DND-41 (cell line): ENCODE measurements around the gene INF2.

Source experiments
- EZH2 ChIP-seq: IDR thresholded peaks from 3 replicates; pipeline ENCODE4 v1.6.1; 2012; ENCODE audit warnings: borderline replicate concordance, low read depth, mild to moderate bottlenecking, moderate library complexity, low read length, inconsistent platforms; ENCODE audit not compliant: severe bottlenecking
- TF ChIP-seq, protein P1 (sequence below): IDR thresholded peaks from 2 replicates; pipeline ENCODE4 v1.5.1; 2012; ENCODE audit warnings: borderline replicate concordance, low read length, moderate library complexity, mild to moderate bottlenecking; ENCODE audit not compliant: poor library complexity, severe bottlenecking; ENCODE audit errors: extremely low read depth

DNA sequence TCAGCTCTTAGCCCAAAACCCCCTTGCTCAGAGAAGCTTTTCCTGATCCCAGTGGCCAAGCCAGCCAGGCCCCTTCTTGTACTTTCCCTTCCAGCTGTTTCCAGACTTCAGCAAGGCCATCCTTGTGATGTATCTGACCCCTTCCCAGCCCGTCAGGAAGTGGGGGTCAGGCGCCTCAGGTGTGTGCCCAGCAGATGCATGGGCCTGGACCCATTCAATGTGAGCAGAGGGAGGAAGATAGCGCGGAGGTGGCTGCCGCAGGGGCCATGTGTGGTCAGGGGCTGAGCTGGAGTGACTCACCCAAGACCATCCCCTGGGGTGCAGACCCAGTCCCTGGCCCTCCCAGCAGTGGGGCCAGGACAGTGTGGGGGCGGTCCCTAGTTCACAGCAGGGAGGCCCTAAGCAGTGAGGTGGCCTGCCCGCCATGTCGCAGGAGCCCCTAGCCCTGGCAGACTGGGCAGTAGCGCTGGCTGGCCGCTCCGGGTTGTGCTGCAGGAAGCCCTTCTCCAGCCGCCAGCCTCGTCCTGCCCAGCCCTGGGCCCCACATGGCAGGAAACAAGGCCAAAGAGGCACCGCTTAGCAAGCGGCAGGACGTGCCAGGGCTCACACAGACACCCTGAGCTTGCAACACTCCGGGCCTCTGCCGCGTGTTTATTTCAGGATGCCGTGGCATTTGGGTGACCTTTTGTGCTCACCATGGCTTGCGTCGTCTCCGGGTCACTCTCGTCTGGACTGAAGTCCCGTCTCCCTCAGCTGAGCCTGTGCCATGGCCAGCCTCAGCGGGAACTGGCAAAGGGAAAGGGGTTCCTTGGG lies 46.6 kb downstream of the INF2 start:
- TF ChIP-seq, protein P1, sequence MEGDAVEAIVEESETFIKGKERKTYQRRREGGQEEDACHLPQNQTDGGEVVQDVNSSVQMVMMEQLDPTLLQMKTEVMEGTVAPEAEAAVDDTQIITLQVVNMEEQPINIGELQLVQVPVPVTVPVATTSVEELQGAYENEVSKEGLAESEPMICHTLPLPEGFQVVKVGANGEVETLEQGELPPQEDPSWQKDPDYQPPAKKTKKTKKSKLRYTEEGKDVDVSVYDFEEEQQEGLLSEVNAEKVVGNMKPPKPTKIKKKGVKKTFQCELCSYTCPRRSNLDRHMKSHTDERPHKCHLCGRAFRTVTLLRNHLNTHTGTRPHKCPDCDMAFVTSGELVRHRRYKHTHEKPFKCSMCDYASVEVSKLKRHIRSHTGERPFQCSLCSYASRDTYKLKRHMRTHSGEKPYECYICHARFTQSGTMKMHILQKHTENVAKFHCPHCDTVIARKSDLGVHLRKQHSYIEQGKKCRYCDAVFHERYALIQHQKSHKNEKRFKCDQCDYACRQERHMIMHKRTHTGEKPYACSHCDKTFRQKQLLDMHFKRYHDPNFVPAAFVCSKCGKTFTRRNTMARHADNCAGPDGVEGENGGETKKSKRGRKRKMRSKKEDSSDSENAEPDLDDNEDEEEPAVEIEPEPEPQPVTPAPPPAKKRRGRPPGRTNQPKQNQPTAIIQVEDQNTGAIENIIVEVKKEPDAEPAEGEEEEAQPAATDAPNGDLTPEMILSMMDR: no peak
- TF ChIP-seq EZH2: no peak
